ENCODE results near the gene PKN2.
"Not testable (repeated sequence)": the region's sequence is repeated elsewhere in the genome, so short reads cannot be mapped to it uniquely, and the experiment has no call there.

Gene PKN2

DNA sequence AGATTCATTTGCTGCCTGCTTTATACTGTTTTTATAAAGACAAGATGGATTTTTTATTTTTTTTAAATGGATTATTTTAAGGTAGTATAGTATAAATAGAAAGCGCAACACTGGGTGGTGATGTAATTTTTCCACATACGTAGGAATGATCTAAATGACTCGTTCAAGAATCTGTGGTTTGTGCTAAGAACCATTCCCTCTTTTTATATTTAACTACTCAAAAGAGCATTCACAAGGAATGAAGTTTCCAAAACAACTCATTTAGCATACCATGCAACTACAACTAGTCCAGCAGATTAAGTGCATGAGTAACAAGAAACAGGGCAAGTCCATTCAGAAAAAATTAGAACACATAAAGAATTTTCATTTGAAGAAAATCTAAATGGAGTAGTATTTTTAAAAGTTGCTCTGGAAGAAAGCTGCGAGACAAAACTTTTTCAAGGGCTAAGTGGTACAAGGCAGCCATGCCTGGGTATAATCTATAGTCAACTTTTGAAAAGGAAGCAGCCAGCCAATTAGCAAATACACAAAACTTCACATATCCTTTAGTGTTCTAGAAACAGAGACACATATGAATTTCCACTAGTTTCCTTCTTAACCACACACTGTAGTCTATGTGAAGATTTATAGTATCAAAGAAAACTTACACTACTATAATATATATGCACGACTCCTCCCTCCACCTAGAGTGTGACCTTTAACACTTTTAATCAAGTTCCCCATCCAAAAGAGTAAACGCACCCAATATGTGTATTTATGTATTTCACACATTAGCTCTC, 183.9 kb downstream of the PKN2 start:
- no peak overlapping the region for H3K4me3 ChIP-seq (ENCODE audit: low read length)
- no peaks in the 10 kb centered on the region for H3K9me3 ChIP-seq (ENCODE audit: low read length)
- H3K4me1 ChIP-seq (ENCODE audit: insufficient read depth, low read length), result no peaks in the 10 kb centered on the region
- peaks cover 2% of the 10 kb centered on the region for H3K36me3 ChIP-seq (ENCODE audit: insufficient read depth, low read length)
- no peak overlapping the region for H2AFZ ChIP-seq (ENCODE audit: low read depth, low read length)
- H3K27me3 ChIP-seq (ENCODE audit: insufficient read depth, low read length), result no peaks in the 10 kb centered on the region

- H3K9me3 ChIP-seq (ENCODE audit: low read length); H3K4me3 ChIP-seq (ENCODE audit: low read length); H2AFZ ChIP-seq (ENCODE audit: low read depth, low read length); H3K36me3 ChIP-seq (ENCODE audit: insufficient read depth, low read length); H3K4me1 ChIP-seq (ENCODE audit: insufficient read depth, low read length); H3K27me3 ChIP-seq (ENCODE audit: insufficient read depth, low read length): not testable (repeated sequence)
These were observed 185.6 kb downstream of the PKN2 start for GRCh38 chr1:88869644-88870043.

GRCh38 chr1:88873737-88874349, 189.8 kb downstream of the PKN2 start:
- no peaks in the 10 kb centered on the region for H3K27me3 ChIP-seq (ENCODE audit: insufficient read depth, low read length)
- H2AFZ ChIP-seq (ENCODE audit: low read depth, low read length), result no peak overlapping the region
- no peaks in the 10 kb centered on the region for H3K4me1 ChIP-seq (ENCODE audit: insufficient read depth, low read length)
- peaks cover 2% of the 10 kb centered on the region for H3K36me3 ChIP-seq (ENCODE audit: insufficient read depth, low read length)
- no peak overlapping the region for H3K4me3 ChIP-seq (ENCODE audit: low read length)
- H3K9me3 ChIP-seq (ENCODE audit: low read length), result no peaks in the 10 kb centered on the region

GRCh38 chr1:88875595-88875994, 191.5 kb downstream of the PKN2 start:
- Histone ChIP-seq H3K27me3 (ENCODE audit: insufficient read depth, low read length) (no peaks in the 10 kb centered on the region), H3K9me3 (ENCODE audit: low read length) (no peaks in the 10 kb centered on the region), H3K4me3 (ENCODE audit: low read length) (no peak overlapping the region), H3K36me3 (ENCODE audit: insufficient read depth, low read length) (peaks cover 2% of the 10 kb centered on the region), H2AFZ (ENCODE audit: low read depth, low read length) (no peak overlapping the region), H3K4me1 (ENCODE audit: insufficient read depth, low read length) (no peaks in the 10 kb centered on the region)

DNA sequence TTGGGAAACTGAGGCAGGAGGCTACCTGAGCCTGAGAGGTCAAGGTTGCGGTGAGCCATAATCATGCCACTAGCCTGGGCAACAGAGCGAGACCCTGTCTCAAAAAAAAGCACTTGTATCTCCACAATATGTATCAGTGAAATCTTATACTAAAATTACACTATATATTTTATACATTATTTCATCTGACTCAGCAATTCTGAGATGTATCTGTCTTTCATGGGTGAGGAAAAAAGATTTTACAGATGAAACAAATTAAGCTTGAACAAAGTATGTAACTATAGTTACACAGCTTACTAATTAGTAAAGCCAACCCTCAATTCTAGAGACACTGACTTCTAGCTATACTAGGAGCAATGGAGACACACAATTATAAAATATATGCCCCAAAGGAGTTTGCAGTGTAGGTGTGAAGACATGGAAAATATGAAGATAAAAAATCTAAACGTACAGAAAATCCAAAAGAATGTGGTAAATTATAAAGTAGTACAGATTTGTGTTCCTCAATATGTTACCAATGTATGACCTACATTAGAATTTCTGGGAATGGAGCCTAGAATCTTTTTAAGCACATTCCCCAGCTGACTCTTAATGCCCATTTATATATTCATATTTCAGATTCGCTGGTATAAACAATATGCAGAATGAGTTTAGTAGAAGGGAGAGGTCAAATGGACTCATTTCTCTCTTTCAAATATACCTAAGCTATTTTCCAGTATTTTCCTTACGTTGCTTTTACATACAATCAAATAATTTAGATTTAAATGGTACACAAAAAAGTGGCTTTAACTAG, 192.7 kb downstream of the PKN2 start:
- Histone ChIP-seq H2AFZ (ENCODE audit: low read depth, low read length) (no peak overlapping the region), H3K9me3 (ENCODE audit: low read length) (no peaks in the 10 kb centered on the region), H3K36me3 (ENCODE audit: insufficient read depth, low read length) (peaks cover 7% of the 10 kb centered on the region), H3K4me1 (ENCODE audit: insufficient read depth, low read length) (no peaks in the 10 kb centered on the region), H3K4me3 (ENCODE audit: low read length) (no peak overlapping the region), H3K27me3 (ENCODE audit: insufficient read depth, low read length) (no peaks in the 10 kb centered on the region)

DNA sequence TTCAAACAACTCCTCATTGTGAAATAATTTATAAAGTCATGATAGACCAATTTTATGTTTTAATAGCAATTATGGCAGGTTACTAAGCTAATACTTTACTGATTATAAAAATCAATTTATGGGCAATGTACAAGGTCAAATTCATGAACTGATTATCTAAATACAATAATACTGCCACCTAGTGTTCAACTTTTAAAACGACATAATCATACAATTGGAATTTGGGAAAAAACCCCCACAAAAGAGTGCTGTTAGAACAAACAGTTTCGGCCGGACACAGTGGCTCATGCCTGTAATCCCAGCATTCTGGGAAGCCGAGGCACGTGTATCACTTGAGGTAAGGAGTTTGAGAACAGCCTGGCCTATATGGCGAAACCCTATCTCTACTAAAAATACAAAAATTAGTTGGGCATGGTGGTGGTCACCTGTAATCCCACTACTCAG, 193.3 kb downstream of the PKN2 start:
- H3K27me3 ChIP-seq (ENCODE audit: insufficient read depth, low read length), result no peaks in the 10 kb centered on the region
- H3K9me3 ChIP-seq (ENCODE audit: low read length), result no peaks in the 10 kb centered on the region
- H3K4me1 ChIP-seq (ENCODE audit: insufficient read depth, low read length), result no peaks in the 10 kb centered on the region
- no peak overlapping the region for H3K4me3 ChIP-seq (ENCODE audit: low read length)
- H2AFZ ChIP-seq (ENCODE audit: low read depth, low read length), result no peak overlapping the region
- peaks cover 9% of the 10 kb centered on the region for H3K36me3 ChIP-seq (ENCODE audit: insufficient read depth, low read length)

DNA sequence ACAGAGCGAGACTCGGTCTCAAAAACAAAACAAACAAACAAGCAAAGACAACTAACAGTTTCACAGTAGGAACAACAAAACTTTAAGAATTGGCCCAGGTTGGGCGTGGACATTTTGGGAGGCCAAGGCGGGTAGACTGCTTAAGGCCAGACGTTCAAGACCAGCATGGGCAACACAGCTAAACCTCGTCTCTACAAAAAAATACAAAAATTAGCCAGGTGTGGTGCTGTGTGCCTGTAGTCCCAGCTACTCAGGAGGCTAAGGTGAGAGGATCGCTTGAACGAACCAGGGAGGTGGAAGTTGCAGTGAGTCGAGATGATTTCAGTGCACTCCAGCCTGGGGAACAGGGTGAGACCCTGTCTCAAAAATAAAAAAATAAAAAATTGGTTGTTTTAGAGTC, 193.8 kb downstream of the PKN2 start:
- Histone ChIP-seq H2AFZ (ENCODE audit: low read depth, low read length) (no peak overlapping the region), H3K4me1 (ENCODE audit: insufficient read depth, low read length) (no peaks in the 10 kb centered on the region)

DNA sequence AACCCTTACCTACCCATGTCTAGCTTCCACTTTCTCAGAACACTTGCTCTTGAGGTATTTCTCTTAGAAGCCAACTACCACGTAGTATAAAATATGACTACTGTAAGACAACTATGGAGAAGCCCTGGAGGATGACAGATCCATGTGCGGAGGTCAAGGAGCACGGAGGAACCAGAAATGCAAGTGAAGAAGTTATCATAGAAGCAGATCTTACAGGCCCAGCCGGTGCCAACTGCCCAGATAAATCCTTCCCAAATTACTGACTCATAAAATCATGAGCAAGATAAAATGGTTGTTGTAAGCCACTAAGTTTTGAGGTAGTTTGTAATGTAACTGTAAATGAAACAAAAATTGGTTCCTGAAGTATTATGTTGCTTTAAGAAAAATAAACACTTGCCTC, 194.7 kb downstream of the PKN2 start:
- H3K9me3 ChIP-seq (ENCODE audit: low read length), result no peaks in the 10 kb centered on the region
- peaks cover 23% of the 10 kb centered on the region for H3K36me3 ChIP-seq (ENCODE audit: insufficient read depth, low read length)
- H2AFZ ChIP-seq (ENCODE audit: low read depth, low read length), result no peak overlapping the region
- H3K27me3 ChIP-seq (ENCODE audit: insufficient read depth, low read length), result no peaks in the 10 kb centered on the region
- H3K4me3 ChIP-seq (ENCODE audit: low read length), result no peak overlapping the region
- no peaks in the 10 kb centered on the region for H3K4me1 ChIP-seq (ENCODE audit: insufficient read depth, low read length)

More for the DNA sequence above, 193.8 kb downstream of the PKN2 start:
- Histone ChIP-seq H3K9me3 (ENCODE audit: low read length) (no peaks in the 10 kb centered on the region), H3K4me3 (ENCODE audit: low read length) (no peak overlapping the region), H3K36me3 (ENCODE audit: insufficient read depth, low read length) (peaks cover 14% of the 10 kb centered on the region), H3K27me3 (ENCODE audit: insufficient read depth, low read length) (no peaks in the 10 kb centered on the region)

DNA sequence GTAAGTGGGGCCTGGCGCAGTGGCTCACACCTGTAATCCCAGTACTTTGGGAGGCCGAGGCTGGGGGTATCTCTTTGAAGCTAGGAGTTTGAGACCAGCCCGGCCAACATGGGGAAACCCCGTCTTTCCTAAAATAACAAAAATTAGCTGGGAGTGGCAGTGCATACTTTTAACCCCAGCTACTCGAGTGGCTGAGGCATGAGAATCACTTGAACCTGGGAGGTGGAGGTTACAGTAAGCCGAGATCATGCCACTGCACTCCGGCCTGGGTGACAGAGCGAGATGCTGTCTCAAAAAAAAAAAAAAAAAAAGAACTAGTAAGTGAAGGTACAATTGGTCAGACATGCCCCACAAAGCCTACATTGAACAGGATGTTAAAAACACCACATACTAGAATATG, 196.6 kb downstream of the PKN2 start:
- H3K36me3 ChIP-seq (ENCODE audit: insufficient read depth, low read length), result peaks cover 36% of the 10 kb centered on the region
- H3K9me3 ChIP-seq (ENCODE audit: low read length); H3K4me3 ChIP-seq (ENCODE audit: low read length); H2AFZ ChIP-seq (ENCODE audit: low read depth, low read length); H3K4me1 ChIP-seq (ENCODE audit: insufficient read depth, low read length); H3K27me3 ChIP-seq (ENCODE audit: insufficient read depth, low read length): not testable (repeated sequence)

- Histone ChIP-seq H3K27me3 (ENCODE audit: insufficient read depth, low read length) (no peaks in the 10 kb centered on the region), H3K4me3 (ENCODE audit: low read length) (no peak overlapping the region), H3K4me1 (ENCODE audit: insufficient read depth, low read length) (no peaks in the 10 kb centered on the region), H3K36me3 (ENCODE audit: insufficient read depth, low read length) (peaks cover 46% of the 10 kb centered on the region), H2AFZ (ENCODE audit: low read depth, low read length) (no peak overlapping the region), H3K9me3 (ENCODE audit: low read length) (no peaks in the 10 kb centered on the region)
These were observed 199.1 kb downstream of the PKN2 start for GRCh38 chr1:88883156-88883555.

All from neuron (in vitro differentiated cells).